Stimulated activated CD8-positive, alpha-beta memory T cell treated with anti-CD3 and anti-CD28 coated beads, Interleukin-15, amount 100 ng/mL, for 4 hours (primary cell): Measurements from ENCODE around the gene AFF2.

Experiments
- DNase-seq, 2 donors: peaks; one replicate each; pipeline ENCODE4 v3.0.0-alpha.2; 2020; ENCODE audit warnings: low read depth in 2 of 2

The AFF2 gene

GRCh38 chrX:148917441-148917840 is 417.0 kb downstream of the AFF2 start:
- no peak for DNase-seq

GRCh38 chrX:148923631-148924030 is 423.2 kb downstream of the AFF2 start:
- no peak for DNase-seq

- DNase-seq = no peak
Observed at GRCh38 chrX:148926371-148926770, 426.0 kb downstream of the AFF2 start.

GRCh38 chrX:148928811-148929210 is 428.4 kb downstream of the AFF2 start:
- no peak for DNase-seq

- no peak for DNase-seq
Observed at GRCh38 chrX:148929686-148930085, 429.3 kb downstream of the AFF2 start.

- no peak for DNase-seq
Observed at GRCh38 chrX:148930206-148930729, 429.9 kb downstream of the AFF2 start.

- no peak for DNase-seq
Observed at GRCh38 chrX:148933881-148934280, 433.5 kb downstream of the AFF2 start.

- DNase-seq = no peak
Observed at GRCh38 chrX:148938348-148938747, 437.9 kb downstream of the AFF2 start.

GRCh38 chrX:148940411-148940996 is 440.1 kb downstream of the AFF2 start:
- DNase-seq = no peak

- DNase-seq = no peak
Observed at GRCh38 chrX:148942754-148943153, 442.3 kb downstream of the AFF2 start.

GRCh38 chrX:148947399-148947975 is 447.1 kb downstream of the AFF2 start:
- no peak for DNase-seq

- DNase-seq = no peak
Observed at GRCh38 chrX:148956352-148956751, 455.9 kb downstream of the AFF2 start.

- DNase-seq = no peak
Observed at GRCh38 chrX:148958901-148959300, 458.5 kb downstream of the AFF2 start.

- no peak for DNase-seq
Observed at GRCh38 chrX:148960060-148960459, 459.6 kb downstream of the AFF2 start.

GRCh38 chrX:148961985-148962384 is 461.6 kb downstream of the AFF2 start:
- no peak for DNase-seq

GRCh38 chrX:148976571-148977400 is 476.4 kb downstream of the AFF2 start:
- no peak for DNase-seq

GRCh38 chrX:148979786-148980185 is 479.4 kb downstream of the AFF2 start:
- DNase-seq = no peak

GRCh38 chrX:148984238-148984637 is 483.8 kb downstream of the AFF2 start:
- DNase-seq = no peak

GRCh38 chrX:148991502-148991901 is 491.1 kb downstream of the AFF2 start:
- no peak for DNase-seq

- DNase-seq = no peak
Observed at GRCh38 chrX:148995661-148996060, 495.2 kb downstream of the AFF2 start.

- no peak for DNase-seq
Observed at GRCh38 chrX:149002320-149002719, 501.9 kb downstream of the AFF2 start.

GRCh38 chrX:149003863-149004660 is 503.6 kb downstream of the AFF2 start:
- DNase-seq = no peak
